HG02938 (cell line): ENCODE data around the gene PLCD1.

Experiments used
- ATAC-seq: cut with Tn5 transposase; IDR thresholded peaks from one replicate; pipeline ENCODE4 v1.9.1; 2021; ENCODE audit warnings: mild to moderate bottlenecking, moderate library complexity; ENCODE audit not compliant: unreplicated experiment

The PLCD1 gene

GRCh38 chr3:38017445-38018295 is 11.8 kb downstream of the PLCD1 start:
- no peak for ATAC-seq

DNA sequence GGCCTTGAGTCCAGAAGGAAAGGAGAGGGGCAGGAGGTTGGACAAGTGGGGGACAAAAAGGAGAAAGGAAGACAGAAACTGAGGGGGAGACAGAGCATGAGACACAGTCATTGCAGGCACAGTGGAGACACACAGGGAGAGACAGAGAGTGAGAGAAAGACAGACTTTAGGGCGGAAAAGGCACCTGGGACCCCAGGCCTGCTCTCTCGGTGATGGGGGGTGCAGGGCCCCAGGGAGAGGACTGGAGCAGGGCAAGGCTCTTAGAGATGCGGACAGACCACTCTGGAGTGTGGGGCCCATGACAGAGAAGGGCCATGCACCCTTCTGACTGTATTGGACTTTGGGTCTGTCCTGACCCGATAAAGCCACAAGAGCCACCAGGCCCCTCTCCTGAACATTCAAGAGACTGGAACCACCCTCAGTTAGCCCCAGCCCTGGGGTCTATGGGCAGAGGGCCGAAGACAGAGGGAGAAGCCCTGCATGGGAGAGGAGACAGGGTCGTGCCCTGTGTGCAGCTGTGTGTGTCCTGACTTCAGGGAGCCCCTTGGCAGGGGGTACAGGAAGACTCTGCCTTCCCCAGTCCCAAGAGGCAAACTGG is 12.5 kb downstream of the PLCD1 start:
- ATAC-seq = no peak

DNA sequence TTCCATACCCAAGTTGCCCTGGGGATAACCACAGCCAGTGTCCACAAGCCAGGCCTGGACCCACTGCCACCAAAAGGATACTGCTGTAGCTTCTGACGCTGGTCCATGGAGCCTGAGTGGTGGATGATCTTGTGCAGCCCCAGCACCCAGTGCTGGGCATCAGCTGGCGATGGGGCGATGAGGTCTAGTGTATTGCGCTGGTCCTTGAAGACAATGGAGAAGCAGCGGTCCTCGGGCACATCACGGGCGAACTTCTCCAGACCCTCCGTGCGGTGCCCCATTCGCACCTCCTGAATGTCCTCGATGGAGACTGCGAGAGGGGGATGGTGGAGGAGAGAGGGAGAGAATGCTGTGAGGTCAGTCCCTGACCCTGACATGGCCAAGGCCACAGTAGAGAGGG is 13.0 kb downstream of the PLCD1 start:
- ATAC-seq = no peak

DNA sequence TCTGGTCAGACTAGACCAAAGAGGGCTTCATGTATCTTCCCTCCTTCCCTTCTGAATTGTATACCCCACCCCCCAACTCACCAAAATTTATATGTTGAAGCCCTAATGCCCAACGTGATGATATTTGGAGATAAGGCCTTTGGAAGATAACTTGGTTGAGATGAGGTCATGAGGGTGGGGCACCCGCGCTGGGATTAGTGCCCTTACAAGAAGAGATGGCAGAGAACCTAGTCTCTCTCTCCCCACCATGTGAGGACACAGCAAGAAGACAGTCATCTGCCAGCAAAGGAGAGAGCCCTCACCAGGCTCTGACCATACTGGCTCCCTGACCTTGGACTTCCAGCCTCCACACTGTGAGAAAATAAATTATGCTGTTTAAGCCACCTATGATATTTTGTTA is 13.5 kb downstream of the PLCD1 start:
- no peak for ATAC-seq

- ATAC-seq = no peak
Measured at GRCh38 chr3:38015485-38015884, 14.0 kb downstream of the PLCD1 start.

GRCh38 chr3:38011111-38011510 is 18.3 kb downstream of the PLCD1 start:
- ATAC-seq = no peak

- no peak for ATAC-seq
Measured at GRCh38 chr3:38009807-38010591, 19.4 kb downstream of the PLCD1 start.

DNA sequence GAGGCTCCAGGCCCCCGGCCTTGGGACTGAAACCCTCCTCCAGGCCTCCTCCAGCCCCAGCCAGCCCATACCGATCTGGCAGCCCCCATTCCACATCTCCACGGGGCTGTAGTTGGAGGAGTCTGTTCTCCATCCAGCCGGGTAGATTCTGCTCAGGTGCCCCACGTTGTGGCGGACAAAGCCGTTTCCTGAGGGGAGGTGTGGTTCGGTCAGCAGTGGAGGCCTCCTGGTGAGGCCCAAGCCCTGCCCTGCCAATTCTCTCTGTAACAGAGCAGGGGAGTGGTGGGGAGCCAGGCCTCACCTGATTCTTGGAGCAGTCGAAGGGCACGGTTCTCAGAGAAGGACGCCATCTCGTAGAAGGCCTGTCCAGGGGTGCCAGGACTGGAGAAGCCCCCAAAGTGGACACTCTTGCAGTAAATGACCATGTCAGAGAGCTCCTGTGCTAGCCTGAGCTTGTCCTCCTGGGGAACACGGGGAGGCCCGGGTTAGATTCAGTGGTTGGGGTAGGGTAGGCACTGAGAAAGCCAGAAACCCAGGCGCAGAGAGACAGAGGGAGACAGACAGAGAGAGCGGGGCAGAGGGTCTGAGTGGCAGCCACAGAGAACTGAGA is 20.4 kb downstream of the PLCD1 start:
- ATAC-seq = no peak

GRCh38 chr3:38008191-38008701 is 21.2 kb downstream of the PLCD1 start:
- ATAC-seq = no peak

- ATAC-seq = no peak
Measured at GRCh38 chr3:38007754-38008090, 21.7 kb downstream of the PLCD1 start.

GRCh38 chr3:38006445-38006995 is 22.9 kb downstream of the PLCD1 start:
- ATAC-seq = no peak

- ATAC-seq = no peak
Measured at GRCh38 chr3:38006031-38006430, 23.4 kb downstream of the PLCD1 start.

DNA sequence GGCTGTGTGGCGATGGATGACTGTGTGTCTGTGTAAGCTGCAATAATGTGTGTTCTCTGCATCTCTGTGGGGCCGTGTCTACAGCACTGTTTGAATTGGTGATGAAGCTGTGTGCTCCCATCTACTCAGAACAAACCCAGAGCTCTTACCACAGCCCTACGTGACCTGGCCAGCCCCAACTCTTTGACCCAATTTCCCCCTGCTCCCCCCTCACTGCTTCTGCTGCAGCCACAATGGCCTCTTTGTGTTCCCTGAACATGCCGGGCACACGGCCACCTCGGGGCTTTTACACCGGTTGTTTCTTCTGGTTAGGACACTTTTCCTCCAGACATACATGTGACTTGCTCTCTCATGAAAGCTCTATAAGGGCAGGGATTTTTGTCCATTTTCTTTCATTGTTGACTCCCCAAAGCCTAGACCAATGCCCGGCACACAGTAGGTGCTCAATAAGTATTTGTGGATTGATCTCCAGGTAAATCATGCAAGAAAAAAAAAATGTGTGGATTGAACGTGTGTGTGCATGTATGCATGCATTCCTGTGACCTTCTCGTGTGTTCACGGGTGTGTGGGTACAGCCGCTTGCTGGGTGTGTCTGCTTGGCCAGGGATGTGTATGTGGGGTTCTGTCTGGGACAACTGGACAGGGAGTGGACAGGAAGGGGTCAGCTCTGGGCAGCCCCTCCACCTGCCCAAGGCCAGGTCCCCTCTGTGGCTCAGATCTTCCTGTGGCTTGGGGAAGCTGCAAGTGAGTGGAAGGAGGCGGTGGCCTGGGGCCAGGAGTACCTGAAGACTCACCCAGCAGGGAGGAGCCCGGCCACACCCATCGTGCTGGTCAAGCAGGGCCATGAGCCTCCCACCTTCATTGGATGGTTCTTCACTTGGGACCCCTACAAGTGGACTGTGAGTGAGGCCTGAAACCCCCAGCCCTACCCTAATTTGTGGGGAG is 24.1 kb downstream of the PLCD1 start:
- ATAC-seq = no peak

DNA sequence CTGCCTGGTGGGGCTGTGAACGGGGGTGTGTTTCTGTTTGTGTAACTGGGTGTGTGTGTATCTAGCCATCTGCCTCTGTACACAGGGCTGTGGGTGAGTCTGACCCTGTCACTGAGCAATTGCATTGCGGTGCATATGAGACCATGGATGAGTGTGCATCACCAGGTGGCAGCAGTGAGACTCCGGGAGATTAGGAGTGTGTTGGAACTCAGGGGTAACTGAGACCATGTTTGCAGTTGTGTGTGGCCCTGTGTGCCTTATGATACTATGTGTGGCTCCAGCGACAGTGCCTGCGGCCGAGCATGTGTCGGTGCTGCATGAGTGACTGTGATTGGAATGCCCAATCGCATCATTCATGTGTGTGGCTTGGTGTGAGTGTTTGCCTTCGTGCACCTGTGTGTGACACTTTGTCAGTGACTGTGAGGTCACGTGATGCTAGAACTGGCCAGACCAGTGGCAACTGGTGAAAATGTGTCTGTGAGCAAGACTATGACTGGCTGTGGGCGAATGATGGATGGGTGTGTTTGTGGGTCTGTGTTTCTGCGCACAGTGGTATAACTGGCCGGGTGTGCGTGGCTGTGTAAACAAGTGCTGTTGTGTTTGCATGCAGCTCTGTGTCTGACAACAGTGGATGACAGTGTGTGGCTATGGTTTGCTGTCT is 24.9 kb downstream of the PLCD1 start:
- no peak for ATAC-seq

- no peak for ATAC-seq
Measured at GRCh38 chr3:38003817-38004414, 25.5 kb downstream of the PLCD1 start.

- no peak for ATAC-seq
Measured at GRCh38 chr3:38003371-38003816, 26.0 kb downstream of the PLCD1 start.

DNA sequence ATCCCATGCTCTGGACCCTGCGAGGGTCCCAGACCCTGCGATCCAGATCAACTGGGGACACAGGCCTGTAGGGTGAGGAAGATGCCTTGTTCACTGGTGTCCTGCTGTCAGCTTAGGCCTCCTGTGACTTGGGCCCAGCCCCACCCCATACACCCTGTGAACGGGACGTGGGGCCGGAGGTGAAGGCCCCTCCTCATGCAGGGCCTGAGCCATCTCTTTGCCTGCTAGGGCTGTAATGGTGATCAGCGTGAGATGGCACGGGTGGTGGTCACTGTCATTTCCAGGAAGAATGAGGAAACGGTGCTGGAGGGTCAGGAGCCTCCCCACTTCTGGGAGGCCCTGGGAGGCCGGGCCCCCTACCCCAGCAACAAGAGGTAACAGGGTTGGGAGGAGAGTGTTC is 26.5 kb downstream of the PLCD1 start:
- no peak for ATAC-seq

DNA sequence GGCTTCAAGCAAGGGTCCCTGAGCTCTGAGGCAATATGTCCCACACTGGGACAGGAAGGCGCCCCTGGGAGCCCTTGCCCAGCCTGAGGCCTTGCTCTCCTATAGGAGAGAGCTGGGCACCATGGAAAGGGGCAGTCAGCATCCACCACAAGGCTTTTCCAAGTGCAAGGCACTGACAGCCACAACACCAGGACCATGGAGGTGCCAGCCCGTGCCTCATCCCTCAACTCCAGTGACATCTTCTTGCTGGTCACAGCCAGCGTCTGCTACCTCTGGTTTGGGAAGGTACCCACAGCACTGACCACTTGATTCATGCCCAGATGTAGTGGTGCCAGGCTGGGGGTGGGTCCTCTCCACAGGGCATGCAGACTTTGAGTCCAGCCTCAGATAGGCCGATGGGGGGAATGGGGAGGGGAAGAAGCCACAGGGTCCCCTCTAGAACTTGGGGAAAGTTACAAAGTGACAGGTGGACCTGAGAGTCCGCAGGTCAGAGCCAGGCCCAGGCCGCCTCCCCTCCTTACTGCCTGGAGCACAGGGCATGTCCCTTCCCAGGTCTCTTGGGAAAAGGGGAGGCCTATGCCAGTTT is 27.1 kb downstream of the PLCD1 start:
- ATAC-seq = no peak
